Tibial artery (tissue), 4 donors: ENCODE data around the gene SCAP.
"Not testable (repeated sequence)": the region's sequence is repeated elsewhere in the genome, so short reads cannot be mapped to it uniquely, and the experiment has no call there.

ENCODE experiments used
- DNase-seq, 2 donors: peaks; one replicate each; pipeline ENCODE4 v3.0.0-alpha.2; 2019
- H3K27ac ChIP-seq, 2 donors: fragments of 200-600 bp; sonication (generic) in 1 of 2; 1 replicate in 1 of 2; 2 replicates in 1 of 2; pipeline ENCODE4 v1.5.1; 2018 to 2019; ENCODE audit warnings: mild to moderate bottlenecking in 1 of 2
- H3K27me3 ChIP-seq, 2 donors: fragments of 200-600 bp; sonication (generic) in 1 of 2; one replicate each; pipeline versions ENCODE4 v1.5.1 to v1.6.0; 2016 to 2019
- H3K36me3 ChIP-seq, 3 donors: fragments of 200-600 bp; sonication (generic) in 2 of 3; one replicate each; pipeline ENCODE4 v1.5.1; 2016 to 2019; ENCODE audit warnings: mild to moderate bottlenecking in 2 of 3
- H3K4me1 ChIP-seq, 4 donors: fragments of 200-600 bp; sonication (generic) in 2 of 4; 1 replicate in 3 of 4; 2 replicates in 1 of 4; pipeline ENCODE4 v1.5.1; 2016 to 2019
- H3K4me3 ChIP-seq, 2 donors: fragments of 200-600 bp; sonication (generic) in 1 of 2; 1 replicate in 1 of 2; 2 replicates in 1 of 2; pipeline ENCODE4 v1.5.1; 2018 to 2019; ENCODE audit warnings: mild to moderate bottlenecking in 2 of 2
- H3K9me3 ChIP-seq, 3 donors: fragments of 200-600 bp; sonication (generic) in 1 of 3; one replicate each; pipeline ENCODE4 v1.5.1; 2016 to 2019
- CTCF ChIP-seq, 2 experiments: fragments of 200-600 bp in 1 of 2; fragments of 450-650 bp in 1 of 2; IDR thresholded peaks; one replicate each; pipeline ENCODE4 v1.5.1; 2017 to 2019; ENCODE audit warnings: antibody characterized with exemption in 2 of 2, mild to moderate bottlenecking in 1 of 2, moderate library complexity in 1 of 2
- intact Hi-C: fragments of 100-400 bp; cut with DNase I; formaldehyde crosslinking; loops from one replicate; pipeline ENCODE4 v1.15.0; 2023; ENCODE audit warnings: low total_unique reads

SCAP gene

GRCh38 chr3:47491186-47491585 is 15.4 kb upstream of the SCAP start:
- no peak for TF ChIP-seq CTCF (IDR thresholded peaks at IDR 0.05)
- intact Hi-C loops = no loop called here
- Histone ChIP-seq H3K27ac (no peak overlapping the region), H3K4me3 (no peak overlapping the region), H3K36me3 (peaks cover 6 to 35% (median 13%) of the 10 kb centered on the region in 3 donors), H3K4me1 (no peaks in the 10 kb centered on the region), H3K9me3 (no peaks in the 10 kb centered on the region), H3K27me3 (no peaks in the 10 kb centered on the region)
- no peak for DNase-seq

GRCh38 chr3:47487265-47487664 is 11.5 kb upstream of the SCAP start:
- DNase-seq = no peak
- Histone ChIP-seq H3K4me3 (no peak overlapping the region), H3K27me3 (no peaks in the 10 kb centered on the region), H3K36me3 (peaks cover 0 to 16% (median 0%) of the 10 kb centered on the region in 3 donors), H3K27ac (no peak overlapping the region), H3K4me1 (no peaks in the 10 kb centered on the region), H3K9me3 (no peaks in the 10 kb centered on the region)
- intact Hi-C loops = no loop called here
- no peak for TF ChIP-seq CTCF (IDR thresholded peaks at IDR 0.05)

- H3K36me3 ChIP-seq = peaks cover 0 to 2% (median 0%) of the 10 kb centered on the region in 3 donors
- H3K4me1 ChIP-seq = no peaks in the 10 kb centered on the region
- intact Hi-C loops = no loop called here
These were observed 10.1 kb upstream of the SCAP start for GRCh38 chr3:47485812-47486211.

GRCh38 chr3:47482366-47482765 is 6.6 kb upstream of the SCAP start:
- H3K27ac ChIP-seq = no peak overlapping the region

More at GRCh38 chr3:47485812-47486211, 10.1 kb upstream of the SCAP start:
- H3K27ac ChIP-seq = no peak overlapping the region
- H3K4me3 ChIP-seq = no peak overlapping the region
- no peak for TF ChIP-seq CTCF (IDR thresholded peaks at IDR 0.05)
- H3K27me3 ChIP-seq = no peaks in the 10 kb centered on the region
- DNase-seq = no peak
- no peaks in the 10 kb centered on the region for H3K9me3 ChIP-seq

GRCh38 chr3:47481763-47482162 is 6.0 kb upstream of the SCAP start:
- H3K4me3 ChIP-seq, H3K27ac ChIP-seq, H3K27me3 ChIP-seq, H3K4me1 ChIP-seq, intact Hi-C loops, H3K36me3 ChIP-seq, DNase-seq, H3K9me3 ChIP-seq: not testable (repeated sequence)

More at GRCh38 chr3:47482366-47482765, 6.6 kb upstream of the SCAP start:
- Histone ChIP-seq H3K36me3 (no peaks in the 10 kb centered on the region), H3K27me3 (no peaks in the 10 kb centered on the region), H3K4me3 (no peak overlapping the region), H3K9me3 (no peaks in the 10 kb centered on the region), H3K4me1 (no peaks in the 10 kb centered on the region)
- no peak for DNase-seq
- intact Hi-C loops = no loop called here
- TF ChIP-seq CTCF (IDR thresholded peaks at IDR 0.05) = no peak

- DNase-seq, intact Hi-C loops, H3K27ac ChIP-seq, H3K9me3 ChIP-seq, H3K27me3 ChIP-seq, H3K4me3 ChIP-seq, H3K36me3 ChIP-seq: not testable (repeated sequence)
- H3K4me1 ChIP-seq = peaks cover 0 to 12% (median 10%) of the 10 kb centered on the region in 4 donors
These were observed 4.5 kb upstream of the SCAP start for GRCh38 chr3:47480267-47480666.

- no peaks in the 10 kb centered on the region for H3K36me3 ChIP-seq
These were observed 4.1 kb upstream of the SCAP start for GRCh38 chr3:47479826-47480160.

More at GRCh38 chr3:47479826-47480160, 4.1 kb upstream of the SCAP start:
- Histone ChIP-seq H3K9me3 (no peaks in the 10 kb centered on the region), H3K27me3 (no peaks in the 10 kb centered on the region), H3K4me3 (no peak overlapping the region), H3K27ac (no peak overlapping the region), H3K4me1 (peaks cover 0 to 14% (median 10%) of the 10 kb centered on the region in 4 donors)
- TF ChIP-seq CTCF (IDR thresholded peaks at IDR 0.05) = no peak
- no peak for DNase-seq
- intact Hi-C loops = no loop called here
